ENCODE measurements around the gene SLAMF1. TPM values are rescaled to one million over a fixed set of nuclear protein-coding genes. Genes with fewer than 3 reads are reported as not detected.

Gene SLAMF1
- total and polyA plus RNA-seq, 7 experiments from 2014 or later = 14.6 to 90.3 (median 22.9) TPM

GRCh38 chr1:160645386-160646130, 1.3 kb downstream of the SLAMF1 start:
- no peak for ATAC-seq
- DNase-seq = no peak
- H3K27ac Mint-ChIP-seq = peak overlapping the region; percentile 89 to 95 (median 94)

DNA sequence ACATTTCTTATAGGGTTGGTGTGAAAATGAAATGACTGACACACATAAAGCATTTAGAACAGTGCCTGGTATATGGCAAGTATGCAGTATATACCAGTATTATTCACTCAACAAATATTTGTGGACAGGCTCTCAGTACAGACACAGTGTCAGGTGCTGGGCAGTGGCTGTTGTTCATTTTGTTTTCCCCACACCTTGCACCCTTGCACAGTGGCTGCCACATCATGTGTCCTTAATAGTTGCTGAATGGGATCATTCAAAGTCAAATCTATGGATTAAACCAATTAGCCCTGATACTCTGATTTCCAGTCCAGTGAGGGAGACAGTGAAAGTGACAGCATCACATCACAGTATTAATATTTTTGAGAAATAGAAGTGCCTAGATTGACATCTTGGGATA, 2.4 kb downstream of the SLAMF1 start:
- Mint-ChIP-seq H3K27ac (peak overlapping the region; percentile 89 to 95 (median 94)), H3K4me3 (peak overlapping the region; percentile 91 to 100 (median 95)), H3K36me3 (peaks cover 0 to 58% (median 10%) of the 10 kb centered on the region in 5 donors), H3K9me3 (no peaks in the 10 kb centered on the region), H3K27me3 (no peaks in the 10 kb centered on the region), H3K4me1 (peaks cover 55 to 93% (median 80%) of the 10 kb centered on the region in 7 donors)
- Histone ChIP-seq H3K27ac (ENCODE audit: low read depth, low read length) (peak overlapping the region; percentile 89), H3K36me3 (ENCODE audit: control insufficient read depth in 2 of 3, insufficient read depth in 3 of 3, low read length in 3 of 3) (no peaks in the 10 kb centered on the region), H3K4me1 (ENCODE audit: control insufficient read depth in 2 of 2, insufficient read depth in 2 of 2, low read length in 2 of 2) (peaks cover 35 to 60% of the 10 kb centered on the region in 2 donors), H3K4me3 (ENCODE audit: low read length) (peak overlapping the region; percentile 86), H3K27me3 (ENCODE audit: control insufficient read depth in 2 of 2, insufficient read depth in 2 of 2, low read length in 2 of 2) (no peaks in the 10 kb centered on the region), H3K9me3 (ENCODE audit: control insufficient read depth in 2 of 3, low read length in 3 of 3) (no peaks in the 10 kb centered on the region)
- DNase-seq = no peak
- intact Hi-C loops (cut with micrococcal nuclease) = no loop called here
- ATAC-seq = no peak
- ChIA-PET CTCF (interaction anchor here (0.7 to 3.5 kb wide), 3 partner anchors 11 to 31 kb away, joined by 3 to 43 read pairs (median 4); no protein-coding TSS in a partner anchor), POLR2A (interaction anchor here (2.6 to 8.1 kb wide), 5 partner anchors 15 to 29 kb away, joined by 13 to 94 read pairs (median 42); no protein-coding TSS in a partner anchor)

More at GRCh38 chr1:160645386-160646130, 1.3 kb downstream of the SLAMF1 start:
- intact Hi-C loops (cut with micrococcal nuclease) = loop anchor here (1.0 to 2.0 kb wide), 3 partner anchors 28 to 61 kb away; no protein-coding TSS in a partner anchor
- Mint-ChIP-seq H3K9me3 (no peaks in the 10 kb centered on the region), H3K36me3 (peaks cover 0 to 58% (median 5%) of the 10 kb centered on the region in 5 donors), H3K27me3 (no peaks in the 10 kb centered on the region), H3K4me3 (peak overlapping the region; percentile 91 to 100 (median 95)), H3K4me1 (peaks cover 46 to 92% (median 74%) of the 10 kb centered on the region in 7 donors)
- H3K27me3 ChIP-seq (ENCODE audit: control insufficient read depth in 2 of 2, insufficient read depth in 2 of 2, low read length in 2 of 2) = no peaks in the 10 kb centered on the region
- peaks cover 32 to 52% of the 10 kb centered on the region in 2 donors for H3K4me1 ChIP-seq (ENCODE audit: control insufficient read depth in 2 of 2, insufficient read depth in 2 of 2, low read length in 2 of 2)
- H3K4me3 ChIP-seq (ENCODE audit: low read length) = peak overlapping the region; percentile 86
- POLR2A ChIA-PET = interaction anchor here (0.6 to 8.1 kb wide), 13 partner anchors 10 to 540 kb away, joined by 3 to 94 read pairs (median 7); no protein-coding TSS in a partner anchor
- no peaks in the 10 kb centered on the region for H3K9me3 ChIP-seq (ENCODE audit: control insufficient read depth in 2 of 3, low read length in 3 of 3)
- H3K27ac ChIP-seq (ENCODE audit: low read depth, low read length) = peak overlapping the region; percentile 89
- CTCF ChIA-PET = interaction anchor here (0.7 to 3.5 kb wide), 7 partner anchors 10 to 101 kb away, joined by 3 to 43 read pairs (median 5); no protein-coding TSS in a partner anchor
- H3K36me3 ChIP-seq (ENCODE audit: control insufficient read depth in 2 of 3, insufficient read depth in 3 of 3, low read length in 3 of 3) = no peaks in the 10 kb centered on the region

GRCh38 chr1:160643138-160643537, 3.7 kb downstream of the SLAMF1 start:
- ChIA-PET POLR2A (interaction anchor here (1.2 to 2.6 kb wide), 6 partner anchors 14 to 32 kb away, joined by 3 to 16 read pairs (median 6); no protein-coding TSS in a partner anchor), CTCF (interaction anchor here (0.6 to 1.4 kb wide), 5 partner anchors 8 to 32 kb away, joined by 3 to 4 read pairs (median 4); no protein-coding TSS in a partner anchor)
- Mint-ChIP-seq H3K36me3 (peaks cover 0 to 62% (median 11%) of the 10 kb centered on the region in 5 donors), H3K4me1 (peaks cover 63 to 94% (median 85%) of the 10 kb centered on the region in 7 donors), H3K4me3 (peak overlapping the region; percentile 9 to 100 (median 95)), H3K27ac (peak overlapping the region; percentile 80 to 95 (median 94)), H3K27me3 (no peaks in the 10 kb centered on the region), H3K9me3 (no peaks in the 10 kb centered on the region)
- Histone ChIP-seq H3K27me3 (ENCODE audit: control insufficient read depth in 2 of 2, insufficient read depth in 2 of 2, low read length in 2 of 2) (no peaks in the 10 kb centered on the region), H3K9me3 (ENCODE audit: control insufficient read depth in 2 of 3, low read length in 3 of 3) (no peaks in the 10 kb centered on the region), H3K27ac (ENCODE audit: low read depth, low read length) (peak overlapping the region; percentile 89), H3K36me3 (ENCODE audit: control insufficient read depth in 2 of 3, insufficient read depth in 3 of 3, low read length in 3 of 3) (no peaks in the 10 kb centered on the region), H3K4me3 (ENCODE audit: low read length) (peak overlapping the region; percentile 86), H3K4me1 (ENCODE audit: control insufficient read depth in 2 of 2, insufficient read depth in 2 of 2, low read length in 2 of 2) (peaks cover 46 to 66% of the 10 kb centered on the region in 2 donors)
- intact Hi-C loops (cut with micrococcal nuclease) = loop anchor here in 1 of 2 donors (1.0 kb wide), 1 partner anchor 8 kb away; no protein-coding TSS in a partner anchor
- ATAC-seq (no peak), DNase-seq (no peak)

GRCh38 chr1:160642281-160642644, 4.6 kb downstream of the SLAMF1 start:
- Mint-ChIP-seq H3K4me3 (peak overlapping the region; percentile 3 to 100 (median 94)), H3K4me1 (peaks cover 63 to 94% (median 85%) of the 10 kb centered on the region in 7 donors), H3K27me3 (no peaks in the 10 kb centered on the region), H3K9me3 (no peaks in the 10 kb centered on the region), H3K36me3 (peaks cover 0 to 66% (median 14%) of the 10 kb centered on the region in 5 donors), H3K27ac (peak overlapping the region; percentile 80 to 95 (median 94))
- ChIA-PET POLR2A (interaction anchor here (0.8 to 2.6 kb wide), 6 partner anchors 10 to 25 kb away, joined by 3 to 16 read pairs (median 7); no protein-coding TSS in a partner anchor), CTCF (interaction anchor here (1.4 kb wide), 1 partner anchor 23 kb away, joined by 4 read pairs; no protein-coding TSS in a partner anchor)
- H3K36me3 ChIP-seq (ENCODE audit: control insufficient read depth in 2 of 3, insufficient read depth in 3 of 3, low read length in 3 of 3) = no peaks in the 10 kb centered on the region
- no peak overlapping the region for H3K4me3 ChIP-seq (ENCODE audit: low read length)
- ATAC-seq (no peak), DNase-seq (no peak)
- H3K4me1 ChIP-seq (ENCODE audit: control insufficient read depth in 2 of 2, insufficient read depth in 2 of 2, low read length in 2 of 2) = peaks cover 53 to 67% of the 10 kb centered on the region in 2 donors
- peak overlapping the region; percentile 89 for H3K27ac ChIP-seq (ENCODE audit: low read depth, low read length)
- intact Hi-C loops (cut with micrococcal nuclease) = no loop called here
- H3K9me3 ChIP-seq (ENCODE audit: control insufficient read depth in 2 of 3, low read length in 3 of 3) = no peaks in the 10 kb centered on the region
- H3K27me3 ChIP-seq (ENCODE audit: control insufficient read depth in 2 of 2, insufficient read depth in 2 of 2, low read length in 2 of 2) = no peaks in the 10 kb centered on the region

- Mint-ChIP-seq H3K9me3 (no peaks in the 10 kb centered on the region), H3K4me3 (peak overlapping the region; percentile 60 to 100 (median 89)), H3K36me3 (peaks cover 0 to 72% (median 20%) of the 10 kb centered on the region in 5 donors), H3K27me3 (no peaks in the 10 kb centered on the region), H3K4me1 (peaks cover 67 to 96% (median 88%) of the 10 kb centered on the region in 7 donors), H3K27ac (peak overlapping the region; percentile 92 to 96 (median 95))
- ChIA-PET POLR2A (interaction anchor here (0.6 to 2.6 kb wide), 10 partner anchors 9 to 25 kb away, joined by 3 to 26 read pairs (median 7); no protein-coding TSS in a partner anchor), CTCF (interaction anchor here (1.4 to 1.8 kb wide), 2 partner anchors 13 to 23 kb away, joined by 4 to 13 read pairs; no protein-coding TSS in a partner anchor)
- intact Hi-C loops (cut with micrococcal nuclease) = loop anchor here in 1 of 2 donors (1.0 kb wide), 1 partner anchor 23 kb away; no protein-coding TSS in a partner anchor
- Histone ChIP-seq H3K36me3 (ENCODE audit: control insufficient read depth in 2 of 3, insufficient read depth in 3 of 3, low read length in 3 of 3) (peaks cover under 1 to 5% (median 3%) of the 10 kb centered on the region in 3 experiments), H3K9me3 (ENCODE audit: control insufficient read depth in 2 of 3, low read length in 3 of 3) (no peaks in the 10 kb centered on the region), H3K27ac (ENCODE audit: low read depth, low read length) (peak overlapping the region; percentile 89), H3K4me3 (ENCODE audit: low read length) (peak overlapping the region; percentile 51), H3K4me1 (ENCODE audit: control insufficient read depth in 2 of 2, insufficient read depth in 2 of 2, low read length in 2 of 2) (peaks cover 60 to 73% of the 10 kb centered on the region in 2 donors), H3K27me3 (ENCODE audit: control insufficient read depth in 2 of 2, insufficient read depth in 2 of 2, low read length in 2 of 2) (no peaks in the 10 kb centered on the region)
- DNase-seq (peak in 1 of 9 donors; percentile 48), ATAC-seq (peak; percentile 40)
Measured at GRCh38 chr1:160641323-160642280, 5.2 kb downstream of the SLAMF1 start.
